ENCODE data around the gene CHGA. TPM values are rescaled to one million over a fixed set of nuclear protein-coding genes. Genes with fewer than 3 reads are reported as not detected.
A peak's percentile ranks its signal among the peaks of the same experiment; 100 is the strongest.

Gene CHGA
- total RNA-seq, 2 experiments from 2014 or later, result not detected

DNA sequence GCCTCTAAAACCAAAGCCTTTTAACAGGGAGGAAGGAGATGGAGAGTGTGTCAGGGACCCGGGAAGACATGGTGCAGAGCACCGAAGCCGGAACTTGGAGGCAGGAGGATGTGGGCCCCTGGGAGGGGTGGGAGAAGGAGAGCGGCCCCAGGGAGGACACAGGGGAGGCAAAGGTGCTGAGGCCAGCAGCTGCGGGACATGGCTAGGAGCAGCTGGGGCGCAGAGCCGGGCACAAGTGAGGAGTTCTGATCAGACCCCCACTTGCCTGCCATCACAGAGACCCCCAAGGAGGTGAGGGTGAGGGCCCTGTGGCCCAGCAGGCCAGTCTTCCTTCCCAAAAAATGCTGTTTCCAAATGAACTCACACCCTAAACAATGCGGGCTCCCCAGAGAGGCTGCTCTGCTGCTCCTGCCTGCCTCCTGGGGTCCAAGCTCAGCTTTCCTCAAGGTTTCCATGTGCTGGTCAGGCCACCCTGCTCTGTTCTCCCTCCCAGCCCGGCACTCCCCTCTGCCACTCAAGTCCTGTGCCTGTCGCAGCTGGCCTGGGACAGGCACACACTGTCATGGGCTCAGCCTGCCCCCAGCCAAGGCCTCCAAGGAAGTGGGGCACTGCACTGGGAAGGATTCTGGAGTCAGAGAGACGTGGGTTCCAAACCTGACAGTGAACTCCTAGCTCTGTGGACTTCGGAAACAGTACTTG is 24.0 kb downstream of the CHGA start:
- Mint-ChIP-seq H3K4me1 (peaks cover 2% of the 10 kb centered on the region), H3K4me3 (no peak overlapping the region), H3K9me3 (no peaks in the 10 kb centered on the region), H3K36me3 (ENCODE audit: low read depth) (peaks cover 2% of the 10 kb centered on the region), H3K27me3 (no peaks in the 10 kb centered on the region), H3K27ac (no peak overlapping the region)
- ChIA-PET POLR2A (no interaction called here), CTCF (interaction anchor here (0.5 to 1.0 kb wide), 2 partner anchors 37 to 232 kb away, joined by 3 to 4 read pairs; no protein-coding TSS in a partner anchor)
- DNase-seq, result no peak

DNA sequence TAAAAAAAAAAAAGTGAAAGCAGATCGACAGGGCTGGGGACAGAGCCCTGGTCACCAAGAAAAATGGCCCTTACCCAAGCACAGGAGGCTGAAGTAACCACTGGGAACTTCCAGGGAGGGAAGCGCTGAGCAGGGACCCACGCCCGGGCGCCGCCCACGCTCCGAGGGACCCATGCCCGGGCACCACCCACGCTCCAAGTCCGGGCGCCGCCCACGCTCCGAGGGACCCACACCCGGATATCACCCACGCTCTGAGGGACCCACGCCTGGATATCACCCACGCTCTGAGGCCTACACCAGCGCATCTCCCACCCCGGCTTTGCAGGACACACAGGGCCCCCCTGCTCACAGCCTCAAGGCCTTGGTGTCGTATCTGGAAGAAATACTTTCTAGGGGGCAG is 25.7 kb downstream of the CHGA start:
- Mint-ChIP-seq H3K36me3 (ENCODE audit: low read depth) (peaks cover 4% of the 10 kb centered on the region), H3K4me1 (peaks cover 4% of the 10 kb centered on the region), H3K27me3 (no peaks in the 10 kb centered on the region), H3K27ac (no peak overlapping the region), H3K9me3 (no peaks in the 10 kb centered on the region), H3K4me3 (no peak overlapping the region)
- DNase-seq, result no peak
- ChIA-PET CTCF (no interaction called here), POLR2A (no interaction called here)

DNA sequence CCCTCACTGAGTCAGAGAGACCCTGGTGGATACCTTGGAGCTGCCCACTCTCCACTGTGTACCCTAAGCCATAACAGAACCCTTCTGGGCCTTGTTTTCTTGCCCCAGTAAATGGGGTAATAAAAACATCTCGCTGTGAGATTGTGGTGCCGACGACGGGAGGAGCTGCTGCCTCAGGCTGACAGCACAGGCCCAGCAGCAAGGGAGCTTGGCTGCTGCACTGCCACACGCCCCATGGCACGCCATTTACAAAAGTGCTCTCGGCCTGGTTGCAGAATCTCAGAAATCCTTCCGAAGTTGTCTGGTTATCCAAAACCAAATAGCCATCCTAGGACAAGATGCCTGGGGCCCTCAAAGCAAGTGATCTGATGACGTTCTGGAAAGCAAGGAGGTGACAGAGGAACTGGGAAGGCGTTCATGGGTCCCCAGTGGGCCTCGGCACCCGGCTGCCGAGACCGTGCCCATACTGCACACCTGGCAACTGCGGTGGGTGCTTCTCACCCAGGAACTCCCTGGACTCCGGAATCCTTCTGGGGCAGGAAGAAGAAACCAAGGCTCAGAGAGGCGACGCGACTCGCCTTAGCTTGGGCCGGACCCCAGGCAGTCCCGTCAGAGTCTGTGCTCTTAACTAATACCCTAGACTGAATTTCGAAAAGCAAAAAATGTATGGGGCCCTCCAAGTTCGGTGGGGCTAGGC is 26.7 kb downstream of the CHGA start:
- Mint-ChIP-seq H3K36me3 (ENCODE audit: low read depth) (peaks cover 4% of the 10 kb centered on the region), H3K4me3 (no peak overlapping the region), H3K9me3 (no peaks in the 10 kb centered on the region), H3K4me1 (peaks cover 4% of the 10 kb centered on the region), H3K27ac (no peak overlapping the region), H3K27me3 (no peaks in the 10 kb centered on the region)
- no peak for DNase-seq
- ChIA-PET CTCF (no interaction called here), POLR2A (no interaction called here)

DNA sequence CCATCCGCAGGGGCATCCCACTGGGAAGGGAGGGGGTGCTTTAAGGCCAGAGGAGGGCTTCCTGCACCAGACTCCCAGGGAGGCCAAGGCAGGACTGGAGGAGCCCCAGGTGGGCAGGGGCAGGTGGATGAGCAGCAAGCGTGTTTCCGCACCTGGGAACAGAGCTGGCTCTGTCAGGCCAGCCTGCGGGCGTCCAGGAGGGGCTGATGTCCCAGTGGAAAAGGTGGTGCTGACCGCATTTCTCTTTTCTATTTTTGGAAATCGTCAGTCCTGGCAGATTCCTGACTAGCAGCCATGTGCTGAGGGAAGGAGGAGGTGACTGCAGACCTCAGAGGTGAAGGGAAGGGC is 27.2 kb downstream of the CHGA start:
- H3K4me3 Mint-ChIP-seq, result no peak overlapping the region
- no peaks in the 10 kb centered on the region for H3K9me3 Mint-ChIP-seq
- ChIA-PET CTCF (no interaction called here), POLR2A (no interaction called here)
- H3K27me3 Mint-ChIP-seq, result no peaks in the 10 kb centered on the region
- DNase-seq, result no peak
- peaks cover 4% of the 10 kb centered on the region for H3K4me1 Mint-ChIP-seq
- no peak overlapping the region for H3K27ac Mint-ChIP-seq
- peaks cover 4% of the 10 kb centered on the region for H3K36me3 Mint-ChIP-seq (ENCODE audit: low read depth)

DNA sequence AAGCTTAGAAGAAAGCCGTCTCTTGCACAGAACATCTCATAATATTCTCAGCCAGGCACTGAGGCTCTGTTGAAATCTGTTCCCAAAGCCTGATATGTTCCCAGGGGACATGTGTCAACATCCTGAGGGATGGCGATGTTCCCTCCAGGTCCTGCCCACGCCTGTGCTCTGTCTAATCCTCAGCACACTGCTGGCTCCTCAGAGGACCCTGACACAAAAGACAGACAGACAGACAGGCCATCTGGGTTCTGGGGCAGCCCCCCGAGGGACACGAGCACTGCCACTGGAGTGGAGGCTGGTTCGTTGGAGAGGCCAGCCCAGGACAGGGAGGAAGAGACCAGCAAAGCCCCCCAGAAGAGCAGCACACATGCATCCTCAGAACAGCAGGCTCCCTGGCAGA is 27.8 kb downstream of the CHGA start:
- ChIA-PET CTCF (no interaction called here), POLR2A (no interaction called here)
- Mint-ChIP-seq H3K4me1 (peaks cover 4% of the 10 kb centered on the region), H3K4me3 (no peak overlapping the region), H3K27ac (no peak overlapping the region), H3K9me3 (no peaks in the 10 kb centered on the region), H3K36me3 (ENCODE audit: low read depth) (peaks cover 4% of the 10 kb centered on the region), H3K27me3 (no peaks in the 10 kb centered on the region)
- no peak for DNase-seq

DNA sequence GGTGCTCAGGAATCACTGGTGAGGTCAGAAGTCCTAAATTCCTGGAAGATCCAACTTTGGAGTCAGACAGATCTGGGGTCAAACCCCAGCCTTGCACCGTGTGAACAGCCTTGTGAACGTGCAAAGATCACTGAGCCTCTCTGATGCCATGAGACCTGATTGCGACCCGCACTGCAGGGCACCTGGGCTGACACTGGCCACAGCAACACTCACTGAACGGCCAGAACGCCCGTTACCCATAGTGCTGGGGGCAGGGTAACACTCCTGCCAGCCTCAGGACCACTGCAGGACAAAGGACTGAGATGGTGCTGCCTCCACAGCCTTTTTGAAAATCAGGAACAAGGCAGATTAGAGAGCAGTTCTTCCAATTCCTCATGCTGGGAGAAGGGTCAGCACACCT is 28.3 kb downstream of the CHGA start:
- Mint-ChIP-seq H3K27me3 (no peaks in the 10 kb centered on the region), H3K4me1 (peaks cover 4% of the 10 kb centered on the region), H3K36me3 (ENCODE audit: low read depth) (peaks cover 4% of the 10 kb centered on the region), H3K27ac (no peak overlapping the region), H3K4me3 (no peak overlapping the region), H3K9me3 (no peaks in the 10 kb centered on the region)
- POLR2A ChIA-PET, result no interaction called here
- CTCF ChIA-PET, result interaction anchor here (1.0 to 1.7 kb wide), 7 partner anchors 21 to 228 kb away, joined by 3 to 8 read pairs (median 3); partner anchors contain the start of gene ITPK1
- DNase-seq, result no peak

DNA sequence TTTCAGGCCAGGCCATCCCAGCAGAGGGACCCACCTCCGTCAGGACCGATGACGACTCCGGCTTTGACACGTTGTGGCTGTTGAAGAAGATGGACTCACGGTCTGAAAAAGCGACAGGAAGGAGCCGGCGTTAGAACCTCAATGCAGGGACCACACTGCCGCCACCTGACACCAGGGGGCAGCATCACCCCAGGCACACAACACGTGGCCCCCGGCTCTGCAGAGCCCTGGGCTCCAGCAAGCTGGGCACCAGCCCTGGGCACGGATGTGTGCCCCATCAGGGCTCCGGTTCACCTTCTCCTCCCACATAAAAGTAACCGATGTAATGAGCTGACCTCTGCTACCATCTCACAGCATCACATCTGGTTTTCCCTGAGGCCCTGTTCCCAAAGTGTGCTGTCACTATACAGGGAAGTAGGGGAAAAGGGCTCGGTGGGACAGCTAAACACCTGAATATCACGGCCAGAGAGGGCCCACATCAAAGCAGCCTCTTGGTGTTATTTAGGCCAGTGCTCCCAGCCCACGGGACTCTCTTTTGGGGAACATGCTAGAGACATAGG is 29.0 kb downstream of the CHGA start:
- CTCF ChIA-PET, result interaction anchor here (0.6 to 1.7 kb wide), 14 partner anchors 11 to 227 kb away, joined by 3 to 8 read pairs (median 3); partner anchors contain the start of gene ITPK1
- Mint-ChIP-seq H3K4me1 (peaks cover 4% of the 10 kb centered on the region), H3K27ac (peak overlapping the region; percentile 44)

DNA sequence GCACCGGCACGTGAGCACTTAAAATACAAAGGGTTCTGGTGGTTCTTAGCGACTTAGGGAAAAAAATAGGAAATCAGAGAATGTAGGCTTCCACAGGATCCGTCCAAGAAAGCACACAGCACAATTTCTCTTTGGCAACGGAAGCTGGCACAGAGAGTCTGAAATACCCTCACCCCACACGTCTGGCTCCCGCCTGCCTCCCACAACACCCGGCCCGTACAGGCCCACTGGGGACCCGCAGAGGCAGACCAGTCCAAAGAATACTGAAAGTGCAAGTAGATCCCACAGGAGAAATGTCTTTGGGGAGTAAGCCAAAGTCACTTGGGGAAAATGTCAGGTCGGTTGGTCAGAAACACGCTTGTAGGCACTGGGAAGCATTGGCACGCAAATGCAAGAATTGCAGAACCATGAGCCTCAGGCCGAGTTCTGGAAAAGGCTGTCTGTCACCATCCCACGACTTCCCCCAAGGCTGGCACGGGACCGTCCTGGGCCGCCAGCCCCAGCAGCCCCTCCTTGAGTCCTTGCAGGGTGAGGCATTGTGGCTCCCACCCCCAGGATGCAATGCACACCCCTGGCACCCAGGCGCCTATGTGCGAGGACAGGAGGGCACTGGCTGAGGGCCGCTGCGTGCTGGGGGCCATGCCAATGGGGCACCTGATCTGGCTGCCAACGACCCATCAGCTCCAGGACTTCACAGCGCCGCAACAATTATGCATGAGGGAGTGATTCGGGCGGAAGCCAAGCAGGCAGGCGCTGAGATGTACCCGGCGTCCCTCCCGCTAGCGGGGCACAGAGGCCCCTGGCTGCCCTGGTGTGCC is 29.7 kb downstream of the CHGA start:
- peaks cover 6% of the 10 kb centered on the region for H3K36me3 Mint-ChIP-seq (ENCODE audit: low read depth)
- H3K27me3 Mint-ChIP-seq, result no peaks in the 10 kb centered on the region
- CTCF ChIA-PET, result interaction anchor here (0.6 to 1.7 kb wide), 14 partner anchors 12 to 226 kb away, joined by 3 to 8 read pairs (median 3); partner anchors contain the start of gene ITPK1
- H3K4me3 Mint-ChIP-seq, result no peak overlapping the region
- H3K4me1 Mint-ChIP-seq, result peaks cover 4% of the 10 kb centered on the region
- H3K27ac Mint-ChIP-seq, result no peak overlapping the region
- H3K9me3 Mint-ChIP-seq, result no peaks in the 10 kb centered on the region
- no peak for DNase-seq
- POLR2A ChIA-PET, result no interaction called here

More for the DNA sequence above, 29.0 kb downstream of the CHGA start:
- POLR2A ChIA-PET, result no interaction called here
- no peaks in the 10 kb centered on the region for H3K27me3 Mint-ChIP-seq
- peaks cover 6% of the 10 kb centered on the region for H3K36me3 Mint-ChIP-seq (ENCODE audit: low read depth)
- no peaks in the 10 kb centered on the region for H3K9me3 Mint-ChIP-seq
- no peak overlapping the region for H3K4me3 Mint-ChIP-seq
- DNase-seq, result peak; percentile 79

DNA sequence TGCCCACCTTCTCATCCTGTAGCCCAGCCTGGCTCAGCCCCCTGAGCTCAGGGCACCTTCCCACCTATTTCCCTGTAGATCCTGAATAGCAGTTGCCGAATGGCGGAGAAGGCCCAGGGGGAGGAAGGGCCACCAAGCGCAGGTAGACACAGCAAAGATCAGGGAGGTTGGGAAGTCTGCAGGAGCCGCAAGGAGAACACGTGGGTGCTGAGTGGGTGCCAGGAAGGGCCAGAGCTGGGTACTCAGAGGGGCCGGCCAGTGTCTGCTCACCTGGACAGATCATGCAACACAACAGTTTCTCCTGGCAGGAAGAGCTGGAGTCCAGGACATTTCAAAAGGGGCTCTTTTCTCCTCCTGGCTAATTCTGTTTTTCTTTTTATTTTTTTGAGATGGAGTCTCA is 30.6 kb downstream of the CHGA start:
- no peak overlapping the region for H3K27ac Mint-ChIP-seq
- no peaks in the 10 kb centered on the region for H3K9me3 Mint-ChIP-seq
- peaks cover 6% of the 10 kb centered on the region for H3K36me3 Mint-ChIP-seq (ENCODE audit: low read depth)
- DNase-seq, result no peak
- peaks cover 4% of the 10 kb centered on the region for H3K4me1 Mint-ChIP-seq
- ChIA-PET POLR2A (no interaction called here), CTCF (no interaction called here)
- no peaks in the 10 kb centered on the region for H3K27me3 Mint-ChIP-seq
- no peak overlapping the region for H3K4me3 Mint-ChIP-seq

DNA sequence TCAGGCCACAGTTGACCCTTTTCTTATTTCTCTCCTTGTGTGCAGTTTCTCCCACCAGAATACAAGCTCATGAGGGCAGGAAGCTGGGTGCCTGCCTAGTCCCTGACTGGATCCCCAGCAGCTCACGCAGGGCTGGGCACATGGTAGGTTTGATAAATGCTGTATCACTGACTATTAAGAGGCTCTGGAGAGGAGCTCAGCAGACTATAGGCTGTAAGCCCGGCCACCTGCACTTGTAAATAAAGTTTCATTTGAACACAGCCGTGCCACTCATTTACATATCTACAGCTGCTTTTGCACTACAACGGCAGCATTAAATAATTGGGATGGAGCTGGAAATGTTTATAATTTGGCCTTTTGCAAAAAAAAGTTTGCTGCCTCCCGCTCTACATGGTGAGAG is 32.0 kb downstream of the CHGA start:
- H3K27me3 Mint-ChIP-seq, result no peaks in the 10 kb centered on the region
- no peak for DNase-seq
- CTCF ChIA-PET, result interaction anchor here (1.0 to 1.2 kb wide), 2 partner anchors 8 to 11 kb away, joined by 3 read pairs; no protein-coding TSS in a partner anchor
- H3K4me1 Mint-ChIP-seq, result peaks cover 4% of the 10 kb centered on the region
- POLR2A ChIA-PET, result no interaction called here
- H3K27ac Mint-ChIP-seq, result no peak overlapping the region
- no peak overlapping the region for H3K4me3 Mint-ChIP-seq
- no peaks in the 10 kb centered on the region for H3K9me3 Mint-ChIP-seq
- H3K36me3 Mint-ChIP-seq (ENCODE audit: low read depth), result peaks cover 6% of the 10 kb centered on the region

DNA sequence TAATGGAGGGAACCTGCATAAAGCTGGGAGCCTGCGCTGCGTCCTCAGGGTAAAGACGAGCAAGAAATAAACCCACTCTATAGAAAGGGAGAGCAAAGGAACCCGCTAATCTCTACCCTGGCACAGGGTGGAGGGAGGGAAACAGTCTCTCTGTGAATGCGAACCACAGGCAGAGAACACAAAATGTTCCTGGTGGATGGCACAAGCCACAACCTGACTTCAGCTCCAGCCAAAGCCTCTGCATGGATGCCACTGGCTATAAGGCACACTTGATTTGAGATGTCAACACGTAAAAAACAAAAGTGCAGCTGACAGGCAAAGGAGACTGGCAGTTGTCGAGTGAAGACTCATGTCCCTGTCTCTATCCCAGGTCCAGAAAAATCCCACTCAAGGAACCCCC is 32.4 kb downstream of the CHGA start:
- H3K27me3 Mint-ChIP-seq, result no peaks in the 10 kb centered on the region
- ChIA-PET CTCF (interaction anchor here (0.6 to 1.2 kb wide), 6 partner anchors 7 to 184 kb away, joined by 3 to 8 read pairs (median 3); no protein-coding TSS in a partner anchor), POLR2A (interaction anchor here (0.7 to 0.8 kb wide), 2 partner anchors 59 to 1036 kb away, joined by 3 to 5 read pairs; no protein-coding TSS in a partner anchor)
- H3K4me3 Mint-ChIP-seq, result no peak overlapping the region
- no peak for DNase-seq
- peaks cover 6% of the 10 kb centered on the region for H3K36me3 Mint-ChIP-seq (ENCODE audit: low read depth)
- H3K9me3 Mint-ChIP-seq, result no peaks in the 10 kb centered on the region
- H3K27ac Mint-ChIP-seq, result no peak overlapping the region
- peaks cover 4% of the 10 kb centered on the region for H3K4me1 Mint-ChIP-seq

DNA sequence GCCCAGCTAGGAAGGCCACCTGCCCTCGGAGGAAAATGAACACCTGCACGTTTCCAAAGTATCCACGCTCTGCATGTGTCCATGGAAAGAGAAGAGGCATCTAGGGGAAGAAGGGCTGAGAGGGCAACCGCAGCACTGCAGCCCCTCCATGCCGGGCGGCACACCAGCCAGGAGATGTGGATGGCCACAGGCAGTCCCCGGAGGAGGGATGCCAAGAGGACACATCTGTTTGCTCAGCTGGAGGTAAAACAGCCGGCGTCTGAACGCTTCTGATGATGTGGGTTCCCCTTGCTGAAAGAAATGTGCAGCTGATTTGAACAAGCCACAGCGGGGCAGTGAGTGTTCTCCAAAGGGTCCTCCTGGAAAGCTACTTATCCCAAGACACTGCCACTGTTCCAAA is 34.0 kb downstream of the CHGA start:
- Mint-ChIP-seq H3K9me3 (no peaks in the 10 kb centered on the region), H3K27me3 (no peaks in the 10 kb centered on the region), H3K4me3 (no peak overlapping the region), H3K4me1 (peaks cover 2% of the 10 kb centered on the region), H3K27ac (no peak overlapping the region), H3K36me3 (ENCODE audit: low read depth) (peaks cover 4% of the 10 kb centered on the region)
- ChIA-PET CTCF (interaction anchor here (0.5 kb wide), 1 partner anchor 268 kb away, joined by 3 read pairs; no protein-coding TSS in a partner anchor), POLR2A (no interaction called here)
- DNase-seq, result no peak

All from activated CD4-positive, alpha-beta T cell treated with anti-CD3 and anti-CD28 coated beads, Interleukin-2, amount 10 ng/mL, durations not matched to agents 7 days and 5 days (primary cell).